Measurements from ENCODE around the gene TLR5.

The TLR5 gene

GRCh38 chr1:223155153-223155552 lies 12.1 kb upstream of the TLR5 start:
- H3K79me2 ChIP-seq (ENCODE audit: low read length): no peaks in the 10 kb centered on the region
- TF ChIP-seq CTCF (IDR thresholded peaks at IDR 0.05; ENCODE audit: low read depth, low read length) (no peak), EZH2phosphoT487 (IDR thresholded peaks at IDR 0.05; ENCODE audit: low read depth) (no peak)
- H3K4me2 ChIP-seq (ENCODE audit: low read length): no peak overlapping the region
- no peak overlapping the region for H3K9ac ChIP-seq (ENCODE audit: low read length)
- no peak overlapping the region for H3K27ac ChIP-seq (ENCODE audit: low read length)
- no peaks in the 10 kb centered on the region for H4K20me1 ChIP-seq (ENCODE audit: insufficient read depth, low read length)
- no peak overlapping the region for H3K4me3 ChIP-seq (ENCODE audit: low read length)
- H2AFZ ChIP-seq (ENCODE audit: low read depth, low read length): no peak overlapping the region
- no peaks in the 10 kb centered on the region for H3K9me3 ChIP-seq (ENCODE audit: insufficient read depth, low read length)
- H3K36me3 ChIP-seq (replicated peaks; ENCODE audit: low read depth, low read length): no peaks in the 10 kb centered on the region
- no peaks in the 10 kb centered on the region for H3K4me1 ChIP-seq (ENCODE audit: low read length)
- H3K27me3 ChIP-seq (ENCODE audit: low read depth, low read length): peaks cover 27% of the 10 kb centered on the region

DNA sequence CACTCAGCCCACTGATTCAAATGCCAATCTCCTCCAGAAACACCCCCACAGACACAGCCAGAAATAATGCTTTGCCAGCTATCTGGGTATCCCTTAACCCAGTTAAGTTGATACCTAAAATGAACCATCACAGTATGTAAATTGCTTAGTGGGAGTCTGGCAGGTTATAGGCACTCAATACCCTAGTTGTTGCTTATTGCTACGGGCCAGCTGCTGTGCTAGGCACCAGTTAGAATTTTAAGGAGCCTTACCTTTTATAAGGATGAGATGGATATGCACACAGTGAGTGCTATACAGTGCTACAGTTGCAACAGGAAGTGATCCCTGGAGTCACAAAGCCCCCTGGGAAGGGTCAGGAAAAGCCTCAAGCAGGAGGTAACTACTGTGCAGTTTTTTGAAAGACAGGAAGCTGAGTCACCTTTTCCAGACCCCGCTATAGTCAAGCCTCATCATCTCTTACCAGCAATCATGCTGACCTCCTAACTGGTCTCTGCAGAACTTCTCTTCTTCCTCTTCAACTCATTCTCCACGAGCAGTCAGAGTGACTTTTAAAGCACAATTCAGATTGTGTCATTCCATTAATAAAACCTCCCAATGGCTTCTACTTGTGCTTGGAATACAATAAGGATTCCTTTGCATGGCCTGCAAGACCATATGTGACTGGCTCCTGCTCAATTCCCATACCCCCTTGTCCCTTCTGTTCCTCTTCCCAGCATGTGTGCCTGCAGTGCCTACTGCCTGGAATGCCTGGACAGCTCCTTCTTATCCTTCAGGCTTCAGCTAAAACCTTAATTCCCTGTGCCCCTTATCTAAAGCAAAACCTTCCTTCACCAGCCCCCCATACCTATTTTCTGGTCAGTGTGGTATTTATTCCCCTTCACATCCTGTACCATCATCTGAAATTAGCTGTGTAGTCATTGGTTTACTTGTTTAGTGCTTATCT lies 10.4 kb upstream of the TLR5 start:
- Histone ChIP-seq H3K79me2 (ENCODE audit: low read length) (no peaks in the 10 kb centered on the region), H3K4me2 (ENCODE audit: low read length) (no peak overlapping the region), H3K9me3 (ENCODE audit: insufficient read depth, low read length) (no peaks in the 10 kb centered on the region), H3K36me3 (replicated peaks; ENCODE audit: low read depth, low read length) (no peaks in the 10 kb centered on the region), H3K9ac (ENCODE audit: low read length) (no peak overlapping the region), H2AFZ (ENCODE audit: low read depth, low read length) (no peak overlapping the region), H3K27me3 (ENCODE audit: low read depth, low read length) (peaks cover 23% of the 10 kb centered on the region), H3K4me1 (ENCODE audit: low read length) (no peaks in the 10 kb centered on the region), H4K20me1 (ENCODE audit: insufficient read depth, low read length) (no peaks in the 10 kb centered on the region), H3K27ac (ENCODE audit: low read length) (no peak overlapping the region), H3K4me3 (ENCODE audit: low read length) (no peak overlapping the region)
- no peak for TF ChIP-seq EZH2phosphoT487 (IDR thresholded peaks at IDR 0.05; ENCODE audit: low read depth)
- TF ChIP-seq CTCF (IDR thresholded peaks at IDR 0.05; ENCODE audit: low read depth, low read length): no peak

DNA sequence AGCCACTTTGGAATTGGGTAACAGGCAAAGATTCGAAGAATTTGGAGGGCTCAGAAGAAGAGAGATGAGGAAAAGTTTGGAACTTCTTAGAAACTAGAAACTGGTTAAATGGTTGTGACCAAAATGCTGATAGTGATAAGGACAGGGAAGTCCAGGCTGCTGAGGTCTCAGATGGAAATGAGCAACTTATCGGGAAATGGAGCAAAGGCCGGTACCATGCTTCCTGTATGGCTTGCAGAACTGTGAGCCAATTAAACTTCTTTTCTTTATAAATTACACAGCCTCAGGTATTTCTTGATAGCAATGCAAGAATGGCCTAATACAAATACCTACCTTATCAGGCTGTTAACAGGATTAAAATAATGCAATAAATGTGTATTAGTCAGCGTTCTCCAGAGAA lies 9.4 kb upstream of the TLR5 start:
- Histone ChIP-seq H3K9me3 (ENCODE audit: insufficient read depth, low read length) (peaks cover 4% of the 10 kb centered on the region; the same call in 1 of the 2 replicates), H3K4me1 (ENCODE audit: low read length) (no peaks in the 10 kb centered on the region), H2AFZ (ENCODE audit: low read depth, low read length) (no peak overlapping the region), H3K36me3 (replicated peaks; ENCODE audit: low read depth, low read length) (no peaks in the 10 kb centered on the region), H3K79me2 (ENCODE audit: low read length) (no peaks in the 10 kb centered on the region), H3K4me3 (ENCODE audit: low read length) (no peak overlapping the region), H3K4me2 (ENCODE audit: low read length) (no peak overlapping the region), H3K27ac (ENCODE audit: low read length) (no peak overlapping the region), H3K27me3 (ENCODE audit: low read depth, low read length) (peaks cover 29% of the 10 kb centered on the region), H4K20me1 (ENCODE audit: insufficient read depth, low read length) (no peaks in the 10 kb centered on the region), H3K9ac (ENCODE audit: low read length) (no peak overlapping the region)
- TF ChIP-seq EZH2phosphoT487 (IDR thresholded peaks at IDR 0.05; ENCODE audit: low read depth) (no peak), CTCF (IDR thresholded peaks at IDR 0.05; ENCODE audit: low read depth, low read length) (no peak)

DNA sequence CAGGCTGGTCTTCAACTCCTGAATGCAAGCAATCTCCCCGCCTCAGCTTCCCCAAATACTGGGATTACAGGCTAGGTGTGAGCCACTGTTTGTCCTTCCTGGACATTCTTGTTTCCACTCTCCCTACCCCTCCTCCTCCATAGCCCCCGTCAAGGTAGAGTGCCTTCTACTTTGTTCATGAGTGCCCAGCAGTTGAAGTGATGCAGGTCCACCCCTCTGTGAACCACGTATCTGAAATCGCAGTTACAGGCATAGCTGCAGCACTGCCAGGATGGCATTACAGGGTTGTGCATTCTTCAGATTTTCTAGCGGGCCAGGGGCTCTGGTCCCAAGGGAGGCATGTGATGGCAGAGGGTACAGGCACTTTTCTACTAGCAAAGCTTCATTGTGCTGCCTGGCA lies 7.4 kb upstream of the TLR5 start:
- Histone ChIP-seq H3K79me2 (ENCODE audit: low read length) (no peaks in the 10 kb centered on the region), H3K4me1 (ENCODE audit: low read length) (no peaks in the 10 kb centered on the region), H3K27ac (ENCODE audit: low read length) (no peak overlapping the region), H3K27me3 (ENCODE audit: low read depth, low read length) (peaks cover 49% of the 10 kb centered on the region), H3K36me3 (replicated peaks; ENCODE audit: low read depth, low read length) (no peaks in the 10 kb centered on the region), H2AFZ (ENCODE audit: low read depth, low read length) (no peak overlapping the region), H3K4me3 (ENCODE audit: low read length) (no peak overlapping the region), H4K20me1 (ENCODE audit: insufficient read depth, low read length) (no peaks in the 10 kb centered on the region), H3K9ac (ENCODE audit: low read length) (no peak overlapping the region), H3K9me3 (ENCODE audit: insufficient read depth, low read length) (peaks cover 4% of the 10 kb centered on the region), H3K4me2 (ENCODE audit: low read length) (no peak overlapping the region)
- TF ChIP-seq EZH2phosphoT487 (IDR thresholded peaks at IDR 0.05; ENCODE audit: low read depth): no peak
- no peak for TF ChIP-seq CTCF (IDR thresholded peaks at IDR 0.05; ENCODE audit: low read depth, low read length)
